Eye (tissue), 1 donor: ENCODE results near the gene COL4A2.

ENCODE experiments used
- DNase-seq: peaks from one replicate; pipeline ENCODE4 v3.0.0-alpha.2; 2015

The COL4A2 gene

DNA sequence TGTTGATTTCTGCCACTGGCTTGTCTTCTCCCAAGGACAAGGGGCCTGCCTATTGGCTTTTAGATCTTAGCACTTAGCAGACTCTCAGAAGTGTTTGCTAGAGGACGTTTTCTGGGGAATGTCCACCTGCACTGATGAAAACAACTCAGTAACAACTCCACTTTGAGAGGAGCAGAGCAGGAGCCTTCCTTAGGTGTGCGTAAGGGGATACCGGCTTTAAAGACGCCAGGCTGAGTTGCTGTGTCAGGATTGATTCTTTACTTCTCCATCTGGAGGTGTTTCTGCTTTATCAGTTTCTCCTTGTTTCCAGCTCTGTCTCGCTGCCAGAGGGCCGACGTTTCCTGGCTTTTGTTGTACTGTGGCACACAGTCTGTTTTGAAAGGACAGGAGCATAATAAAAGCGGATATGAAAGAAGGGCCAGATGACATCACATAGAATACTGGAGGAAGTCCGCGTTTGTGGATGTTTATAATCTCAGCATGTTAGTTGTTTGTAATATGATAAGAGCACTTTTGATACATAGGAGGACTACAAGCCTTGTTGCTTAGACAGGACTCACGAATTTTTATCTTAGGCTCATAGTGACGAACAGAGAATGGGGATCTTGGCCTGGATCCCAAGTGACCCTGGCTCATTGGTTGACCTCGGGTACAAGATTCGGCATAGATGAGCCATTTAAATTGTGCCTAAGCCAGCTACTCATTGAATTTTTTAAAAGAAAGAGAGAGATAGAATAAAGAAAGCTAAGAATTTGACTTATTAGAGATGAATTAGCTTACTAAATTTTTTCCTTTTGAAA, 34.6 kb downstream of the COL4A2 start:
- DNase-seq: no peak

DNA sequence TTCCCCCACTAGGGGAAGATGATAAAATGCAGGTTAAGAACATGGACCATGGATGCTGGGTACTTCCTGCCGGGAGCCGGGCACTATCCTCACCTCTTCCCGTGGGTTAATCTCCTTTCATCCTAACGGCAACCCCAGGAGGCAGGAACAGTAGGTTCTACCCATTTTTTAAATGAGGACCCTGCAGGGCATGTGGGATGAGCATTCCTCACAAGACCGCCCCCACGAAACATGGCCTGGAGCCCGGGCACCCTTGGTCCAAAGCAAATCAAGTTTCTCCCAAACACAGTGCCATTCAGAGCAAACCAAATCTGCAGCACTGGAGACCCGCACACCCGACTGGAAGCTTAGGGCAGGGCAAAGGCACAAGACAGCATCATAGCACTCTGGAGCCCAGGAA, 35.4 kb downstream of the COL4A2 start:
- DNase-seq: no peak

DNA sequence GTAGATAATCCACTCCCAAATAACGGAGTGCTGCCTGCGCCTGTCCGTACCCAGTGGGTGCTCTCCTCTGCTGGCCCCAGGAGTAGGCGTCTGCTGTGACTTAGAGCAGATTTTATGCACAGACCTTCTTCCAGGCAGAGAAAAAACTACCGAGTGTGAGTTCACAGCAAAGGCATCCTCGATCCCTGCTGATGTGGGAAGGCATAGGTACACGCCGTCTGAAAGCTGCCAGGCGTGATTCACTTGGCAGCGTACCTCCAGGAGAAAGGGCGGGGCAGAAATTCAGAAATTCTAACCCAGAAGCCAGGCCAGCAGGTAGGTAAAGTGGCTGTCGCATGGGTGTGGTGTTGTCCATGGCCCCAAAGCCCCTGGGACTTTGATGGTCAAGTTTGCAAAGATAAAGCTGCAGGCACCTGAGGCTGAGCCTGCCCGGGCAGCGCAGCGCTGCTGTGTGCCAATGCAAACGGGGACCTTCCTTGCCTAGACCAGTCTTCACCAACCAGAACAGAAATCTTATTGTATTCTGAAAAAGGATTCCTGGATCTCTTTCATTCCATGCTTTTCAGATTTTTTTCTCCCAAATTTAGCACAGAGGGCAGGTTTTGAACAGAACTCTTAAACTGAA, 36.3 kb downstream of the COL4A2 start:
- DNase-seq: no peak

DNA sequence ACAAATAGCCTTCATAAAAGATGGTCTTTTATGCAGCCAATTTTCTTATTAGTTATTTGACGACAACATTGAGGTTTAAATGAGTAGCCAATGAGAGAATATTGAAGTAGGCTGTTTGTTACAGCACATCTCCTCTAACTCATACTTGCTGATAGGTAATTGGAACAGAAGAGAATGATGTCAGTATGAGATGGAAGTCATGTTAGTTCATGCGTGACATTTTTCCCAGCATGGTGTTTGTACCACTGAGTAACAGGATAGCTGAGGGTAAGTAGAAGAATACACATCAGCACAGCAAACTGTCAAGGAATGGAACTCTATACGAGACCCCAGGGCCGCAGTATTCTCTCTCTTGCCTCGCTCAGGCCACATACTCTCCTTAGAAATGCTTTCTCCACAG, 37.2 kb downstream of the COL4A2 start:
- no peak for DNase-seq

DNA sequence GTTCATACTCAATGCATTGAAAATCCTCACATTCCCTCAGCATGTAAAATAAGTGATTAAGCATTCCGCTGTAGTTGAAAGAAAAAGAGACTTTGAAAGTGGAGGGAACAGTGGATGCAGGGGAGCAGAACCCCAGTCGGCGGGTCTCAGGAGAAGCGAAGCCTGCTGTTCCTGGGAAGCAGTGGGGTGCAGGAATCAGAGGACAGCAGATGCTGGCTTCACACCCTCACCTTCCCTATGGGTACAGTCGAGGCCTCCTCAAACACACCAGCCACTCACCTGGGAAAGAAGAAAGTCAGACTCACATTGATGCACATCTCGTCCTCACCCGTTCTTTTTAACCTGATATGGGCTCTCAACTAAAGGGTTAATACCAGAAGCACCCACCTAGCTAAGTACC, 38.2 kb downstream of the COL4A2 start:
- DNase-seq: no peak

DNA sequence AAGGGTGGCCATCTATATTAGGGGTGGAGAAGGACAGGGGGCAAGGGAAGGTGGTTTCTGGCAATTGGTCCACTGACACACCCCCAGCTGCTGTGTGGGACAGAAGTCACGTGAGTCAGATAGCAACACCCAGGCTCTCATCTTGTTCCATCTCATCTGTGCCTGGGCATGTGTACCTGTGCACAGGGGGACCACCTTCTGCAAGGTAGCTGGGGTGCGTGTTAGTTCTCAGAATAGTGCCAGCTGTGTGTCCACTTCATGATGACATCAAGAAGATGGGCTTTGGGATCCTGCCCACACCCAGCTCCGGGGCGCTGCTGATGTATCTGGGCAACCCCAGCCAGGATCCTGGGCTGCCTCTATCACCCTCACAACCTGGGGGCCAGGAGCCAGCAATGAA, 38.6 kb downstream of the COL4A2 start:
- no peak for DNase-seq

DNA sequence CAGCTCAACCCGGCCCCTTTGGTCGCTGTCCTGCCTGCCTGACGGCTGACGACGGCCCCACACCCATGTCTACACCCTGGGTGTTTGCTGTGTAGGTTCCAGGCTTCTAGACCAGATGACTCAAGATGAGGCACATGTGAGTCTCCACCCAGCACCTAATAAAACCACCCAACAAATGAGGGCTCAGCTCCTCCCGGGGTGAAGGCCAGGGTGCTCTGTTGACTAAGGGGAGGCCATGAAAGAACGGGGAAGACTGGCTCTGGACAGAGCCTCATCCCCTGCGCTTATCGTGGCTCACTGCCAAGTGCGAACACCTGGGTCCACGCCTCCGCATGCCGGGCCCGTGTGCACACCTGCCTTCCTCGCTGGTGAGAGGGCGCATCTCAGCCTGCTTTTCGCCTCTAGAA, 39.6 kb downstream of the COL4A2 start:
- DNase-seq: no peak

DNA sequence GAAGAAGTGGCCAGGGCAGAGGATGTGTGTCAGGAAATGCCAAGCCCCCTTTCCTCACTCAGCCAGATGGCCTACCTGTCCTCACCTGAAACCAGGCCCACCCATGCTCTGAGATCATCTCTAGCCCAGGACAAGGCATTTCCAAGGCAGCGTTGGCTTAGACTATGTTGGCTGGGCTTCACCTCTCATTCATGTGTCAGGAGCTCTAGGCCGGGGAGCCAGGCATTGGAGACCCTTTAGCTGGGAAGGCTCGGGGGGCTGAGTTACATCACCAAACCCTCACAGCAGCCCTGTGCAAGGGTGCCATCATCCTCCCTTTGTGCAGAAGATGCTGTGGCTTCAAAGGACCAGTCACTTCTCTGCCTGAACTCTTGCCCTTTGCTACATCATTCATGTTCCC, 40.0 kb downstream of the COL4A2 start:
- no peak for DNase-seq

DNA sequence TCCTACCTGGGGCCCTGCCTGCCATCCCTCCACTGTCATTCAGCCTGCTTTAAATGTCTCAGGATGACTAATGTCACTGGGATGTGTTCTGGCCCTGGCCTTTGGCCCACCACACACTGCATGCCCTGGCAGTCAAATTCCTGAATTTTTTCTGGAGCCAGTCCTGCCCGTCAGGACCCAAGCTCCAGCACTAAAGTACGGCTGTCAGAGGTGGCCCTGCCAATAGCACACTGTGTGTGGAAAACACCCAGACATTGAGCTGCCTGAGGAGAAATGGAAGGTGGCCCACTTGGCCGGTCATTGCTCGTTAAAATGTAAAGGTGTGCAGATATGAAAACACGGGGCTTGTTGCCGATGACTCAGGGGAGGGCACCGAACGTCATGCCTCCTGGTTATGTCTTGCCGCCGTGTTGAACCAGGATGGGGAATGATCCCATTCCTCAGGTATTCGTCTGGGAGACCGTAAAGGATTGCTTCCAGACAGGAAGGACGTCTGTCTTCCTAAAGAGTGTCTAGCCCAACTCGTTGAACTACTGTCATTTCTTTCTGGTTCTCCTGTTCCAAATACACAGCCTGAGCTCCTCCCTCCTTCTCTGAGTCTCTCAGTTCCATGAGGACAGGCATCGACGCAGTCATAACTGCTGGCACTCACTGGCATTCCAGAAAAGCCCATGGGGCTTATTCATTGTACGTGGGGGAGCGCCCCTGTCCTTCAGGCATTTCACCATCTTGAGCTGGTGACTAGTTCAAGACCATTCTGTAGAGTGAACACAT, 40.6 kb downstream of the COL4A2 start:
- DNase-seq: no peak

DNA sequence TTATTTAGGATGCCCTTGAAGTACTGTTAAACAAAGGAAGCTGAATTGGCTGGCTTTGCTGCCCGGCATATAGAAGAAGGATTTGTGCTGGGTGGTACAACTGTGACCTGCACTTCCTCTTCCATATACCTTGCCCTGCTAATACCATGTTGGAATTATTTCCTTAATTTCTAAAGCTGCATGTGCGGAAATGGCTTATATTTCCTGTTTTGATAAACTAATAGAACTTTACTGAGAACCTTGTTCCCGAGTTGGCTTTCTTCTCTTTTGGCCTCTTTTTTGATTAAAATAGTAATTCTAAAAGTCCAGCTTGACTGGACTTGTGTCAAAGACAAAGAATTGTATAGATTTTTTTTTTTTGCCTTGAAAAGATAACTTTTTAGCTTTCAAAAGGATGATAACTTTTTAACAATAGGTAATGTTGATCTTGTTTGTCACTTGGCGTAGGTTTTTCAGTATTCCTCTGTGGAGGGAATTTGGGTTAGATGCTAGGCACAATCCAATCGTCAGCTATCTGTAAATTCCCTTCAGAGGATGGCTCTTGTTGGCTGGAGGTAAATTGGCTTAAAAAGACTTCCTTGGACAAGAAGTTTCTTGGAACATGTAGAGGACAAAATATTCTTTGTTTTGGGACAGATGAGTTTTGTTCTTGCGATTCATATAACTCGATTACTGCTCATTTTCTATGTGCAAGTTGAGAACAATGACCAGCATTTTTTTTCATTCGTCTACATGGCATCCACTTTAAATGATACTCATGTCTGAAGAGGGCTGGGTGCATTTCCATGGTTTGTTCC, 41.4 kb downstream of the COL4A2 start:
- DNase-seq: no peak

DNA sequence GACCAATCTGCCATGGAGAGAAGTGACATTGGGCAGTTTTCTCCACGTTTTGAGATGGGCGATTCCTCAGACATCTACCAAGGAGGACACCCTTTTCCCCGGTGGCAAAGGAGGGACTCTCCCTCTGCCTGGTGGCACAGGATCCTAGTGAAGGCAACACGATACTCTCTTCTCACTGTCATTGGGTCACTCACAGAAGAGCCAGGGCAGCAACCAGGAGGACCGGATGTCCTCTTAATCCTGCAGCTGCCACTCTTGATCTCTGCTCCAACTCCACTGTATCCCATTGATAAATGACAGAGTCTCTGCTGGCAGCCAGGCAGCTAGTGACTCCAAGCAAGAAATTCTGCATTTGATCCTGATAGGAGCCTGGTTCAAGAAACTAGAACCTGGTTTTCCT, 42.2 kb downstream of the COL4A2 start:
- DNase-seq: no peak

DNA sequence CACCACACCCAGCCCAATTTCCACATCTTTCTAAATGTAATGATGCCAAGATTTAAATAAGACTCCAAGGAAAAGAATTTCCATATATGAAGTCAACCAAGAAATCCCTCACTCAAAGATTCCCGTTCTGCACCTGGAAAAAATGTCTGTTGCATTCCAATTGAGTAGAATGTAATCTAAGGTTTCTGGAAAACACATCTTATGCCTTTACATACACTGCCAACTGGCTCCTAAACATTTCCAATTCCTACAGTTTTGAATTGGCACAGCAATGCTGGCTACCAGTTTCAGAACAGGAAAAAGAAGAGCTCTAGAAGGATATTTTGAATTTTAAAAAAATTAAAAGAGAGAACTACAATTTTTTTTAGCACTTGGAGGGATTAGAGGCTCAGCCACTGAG, 43.0 kb downstream of the COL4A2 start:
- no peak for DNase-seq

DNA sequence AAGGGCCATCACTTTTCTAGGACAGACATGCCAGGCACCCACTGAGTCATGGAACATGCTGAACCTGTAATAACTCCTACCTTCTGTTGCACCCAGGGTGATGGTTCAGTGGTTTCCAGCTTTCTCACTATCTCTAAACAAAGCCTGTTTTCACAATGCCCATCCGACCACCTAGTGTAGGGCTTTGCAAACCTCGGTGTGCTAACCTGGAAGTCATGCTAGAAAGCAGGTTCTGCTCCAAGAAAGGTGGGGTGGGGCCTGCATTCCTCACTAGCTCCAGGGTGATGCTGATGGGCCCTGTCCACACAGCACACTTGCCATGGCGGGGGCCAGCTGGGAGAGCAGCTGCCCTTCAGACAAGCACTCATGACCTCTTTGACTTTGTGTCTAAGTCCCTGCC, 43.4 kb downstream of the COL4A2 start:
- no peak for DNase-seq

DNA sequence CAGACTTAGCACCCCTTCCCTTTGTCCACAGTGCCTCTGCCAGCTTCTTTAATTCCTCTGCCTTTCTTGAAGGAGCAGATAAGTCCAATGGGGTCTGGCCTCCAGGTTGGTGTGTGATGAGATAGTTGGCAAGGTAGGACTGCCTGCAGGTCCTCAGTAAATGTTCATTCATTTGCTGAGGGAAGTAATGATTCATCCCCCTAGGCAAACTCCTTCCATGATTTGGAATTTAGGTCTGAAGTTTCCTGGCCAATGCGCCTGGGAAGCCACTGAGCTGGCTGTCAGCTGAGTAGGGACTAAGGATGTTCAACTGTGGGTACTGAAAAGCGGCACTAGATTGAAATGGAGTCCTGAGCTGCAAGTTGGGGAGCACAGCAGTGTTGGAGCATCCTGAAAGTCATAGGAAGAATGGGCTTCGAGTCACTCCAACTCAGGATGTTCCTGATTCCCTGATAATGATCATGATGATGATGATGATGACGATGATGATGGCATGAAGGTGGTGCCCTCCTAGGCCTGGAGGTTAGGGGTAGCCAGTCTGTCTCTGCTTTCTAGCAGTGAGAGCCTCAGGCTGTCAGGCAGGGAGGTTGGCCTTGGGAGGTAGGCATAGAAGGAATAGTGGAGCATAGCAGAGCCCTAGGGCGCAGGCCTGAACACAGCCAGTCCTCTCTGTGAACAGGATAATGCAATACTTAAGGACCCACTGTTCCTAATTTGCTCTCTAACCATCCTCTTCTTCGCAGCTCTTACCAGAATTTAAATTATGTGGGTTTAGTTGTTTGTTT, 44.7 kb downstream of the COL4A2 start:
- DNase-seq: no peak

DNA sequence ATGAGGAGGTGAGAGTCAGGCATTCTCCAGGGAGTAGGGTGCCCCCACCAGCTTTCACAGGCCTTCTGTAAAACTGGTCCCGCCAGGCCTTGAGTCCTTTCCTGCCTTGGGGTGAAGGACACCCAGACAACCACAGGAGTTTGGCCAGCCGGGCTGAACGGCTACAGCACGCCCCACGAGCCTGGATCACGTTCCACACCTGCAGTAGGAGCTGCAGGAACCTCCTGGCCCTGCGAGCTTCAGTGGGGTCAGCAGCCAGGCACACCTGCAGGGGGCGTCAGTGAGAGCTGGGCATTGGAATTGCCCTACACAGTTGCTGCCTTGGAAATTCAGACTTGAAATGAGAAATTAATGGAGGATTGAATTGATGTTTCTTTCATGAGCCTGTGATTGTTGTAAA, 45.7 kb downstream of the COL4A2 start:
- DNase-seq: no peak

DNA sequence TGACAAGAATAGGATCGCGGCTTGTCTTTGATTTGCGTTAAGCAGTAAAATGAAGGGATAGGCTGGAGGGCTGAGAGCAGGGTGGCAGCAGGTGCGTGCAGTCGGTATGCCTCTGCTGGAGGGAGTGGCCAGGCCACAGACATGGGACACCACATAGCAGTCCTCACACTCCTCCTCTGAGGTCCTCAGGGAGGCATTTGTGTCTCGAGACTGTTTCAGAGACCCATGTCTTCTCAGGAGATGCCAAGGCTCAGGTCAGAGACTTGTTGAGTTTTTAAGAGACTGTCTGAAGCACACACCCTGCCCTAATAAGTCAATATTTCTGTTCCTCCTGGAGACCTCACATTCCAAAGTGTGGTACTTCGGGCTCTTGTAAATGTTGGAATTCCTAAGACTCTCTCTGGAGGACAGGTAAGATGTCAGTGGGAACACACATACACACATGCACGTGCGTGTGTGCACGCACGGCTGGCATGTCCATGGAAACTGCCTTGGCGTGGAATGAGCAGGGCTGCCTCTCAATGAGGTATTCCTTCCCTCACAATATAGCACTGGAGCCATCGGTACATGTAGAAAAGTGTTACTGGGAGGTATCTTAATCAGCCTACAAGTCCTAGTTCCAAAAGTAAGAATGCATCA, 46.4 kb downstream of the COL4A2 start:
- DNase-seq: no peak

DNA sequence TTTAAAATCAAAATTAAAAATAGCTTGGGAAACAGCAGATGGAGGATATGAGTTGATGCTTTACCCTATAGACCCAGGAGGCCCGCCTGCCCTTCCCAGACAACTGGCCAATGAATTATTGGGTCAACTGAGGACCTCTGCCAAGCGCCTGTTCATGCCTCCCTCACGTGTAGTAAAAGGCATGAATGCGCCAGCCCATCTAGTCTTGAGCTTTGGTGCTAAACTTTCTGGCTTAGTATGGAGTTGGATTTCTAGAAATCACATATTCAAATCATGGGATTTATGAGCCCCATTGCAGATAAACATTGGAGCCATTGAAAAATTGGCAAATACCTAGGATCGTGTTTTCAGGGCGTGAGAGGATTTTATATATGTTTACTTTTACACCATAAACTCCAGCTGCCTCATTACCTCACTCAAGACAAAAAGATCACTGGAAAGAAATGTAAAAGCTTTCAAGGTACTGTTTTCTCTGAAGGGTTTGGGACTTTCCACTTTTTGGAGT, 47.1 kb downstream of the COL4A2 start:
- DNase-seq: no peak

DNA sequence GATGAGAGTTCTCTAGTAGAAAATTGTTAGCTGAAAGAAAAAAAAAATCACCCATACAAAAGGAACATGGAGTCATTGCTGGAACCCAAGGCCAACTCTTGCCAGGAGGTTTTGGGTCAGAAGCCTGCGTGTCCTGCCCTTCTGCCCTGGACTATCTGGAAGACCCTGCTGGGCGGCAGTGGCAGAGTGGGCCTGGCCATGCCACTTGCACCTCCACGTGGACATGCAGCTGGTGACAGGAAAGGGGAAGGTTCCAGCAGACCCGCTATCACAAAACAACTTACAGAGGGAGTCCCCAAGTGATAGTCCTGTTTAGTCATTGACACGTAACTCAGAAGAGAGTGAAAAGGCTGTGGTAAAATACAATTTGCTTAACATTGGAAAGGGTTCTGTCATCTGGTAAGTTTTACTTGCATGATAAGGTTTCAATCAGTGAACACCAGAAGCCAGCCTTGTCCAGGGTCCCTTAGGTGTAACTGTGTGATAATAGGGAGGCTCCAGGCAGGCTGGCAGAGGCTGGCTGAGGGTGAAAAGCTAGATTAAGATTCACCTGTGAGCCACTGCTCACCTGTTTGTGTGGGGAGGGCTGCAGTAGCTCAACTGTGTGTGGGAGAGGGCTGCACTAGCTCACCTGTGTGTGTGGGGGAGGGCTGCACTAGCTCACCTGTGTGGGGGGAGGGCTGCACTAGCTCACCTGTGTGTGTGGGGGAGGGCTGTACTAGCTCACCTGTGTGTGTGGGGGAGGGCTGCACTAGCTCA, 47.8 kb downstream of the COL4A2 start:
- DNase-seq: no peak

DNA sequence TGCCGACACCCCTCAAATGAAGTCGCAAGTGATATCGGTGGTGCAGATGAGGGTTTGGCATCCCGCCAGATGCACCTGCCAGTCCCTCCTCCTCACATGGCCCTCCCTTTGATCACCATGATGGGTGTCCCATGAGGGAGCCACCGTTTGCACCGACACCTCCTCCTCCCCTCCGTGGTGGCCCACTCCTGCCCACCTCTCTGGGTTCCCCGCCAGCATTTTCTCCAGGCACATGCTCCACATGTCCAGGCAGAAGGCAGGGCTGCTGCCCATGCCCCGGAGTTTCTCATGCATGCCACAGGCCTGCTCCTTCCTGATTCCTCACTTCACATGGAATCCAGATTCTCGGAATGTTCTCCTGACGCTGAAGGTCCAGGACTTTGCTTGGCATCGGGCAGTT, 49.3 kb downstream of the COL4A2 start:
- DNase-seq: no peak

DNA sequence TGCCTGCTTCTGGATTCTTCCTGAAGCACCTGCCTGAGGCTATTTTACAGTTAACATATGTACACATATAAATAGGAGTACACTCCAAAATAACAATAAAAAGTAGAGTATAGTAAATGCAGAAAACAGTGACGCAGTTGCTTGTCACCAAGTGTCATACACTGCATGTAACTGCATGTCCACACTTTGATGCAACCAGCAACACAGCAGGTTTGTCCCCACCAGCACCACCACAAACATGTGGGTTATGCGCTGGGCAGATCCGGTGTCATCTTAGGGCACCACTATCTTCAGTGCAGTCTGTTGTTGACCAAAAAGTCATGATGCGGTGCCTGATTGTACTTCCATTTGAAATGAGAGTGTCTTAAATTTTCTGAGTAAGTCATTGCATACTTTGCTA, 51.3 kb downstream of the COL4A2 start:
- no peak for DNase-seq

DNA sequence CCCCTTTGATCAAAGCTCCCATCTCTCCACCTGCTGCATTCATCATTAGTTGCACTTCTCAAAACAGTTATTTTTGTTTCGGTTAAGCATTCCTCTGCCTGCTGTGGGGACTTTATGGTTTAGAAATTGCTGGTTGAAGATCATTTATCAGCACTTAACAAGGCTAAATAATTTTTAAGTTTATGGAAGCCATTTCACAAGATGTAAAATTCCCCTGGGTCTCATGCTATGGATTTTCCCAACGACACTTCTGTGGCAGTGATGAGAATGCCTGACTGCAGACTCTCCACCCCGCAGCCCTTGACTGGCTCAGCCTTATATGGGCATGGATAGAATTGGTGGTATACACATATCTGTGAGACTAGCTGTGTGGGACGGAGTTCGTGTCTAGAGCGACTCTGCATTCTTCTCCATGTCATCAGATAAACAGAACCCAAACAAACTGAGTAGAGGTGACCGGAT, 52.8 kb downstream of the COL4A2 start:
- DNase-seq: peak; percentile 43
